Astrocyte (in vitro differentiated cells and primary cell): Measurements from ENCODE around the gene KIZ. TPM values are rescaled to one million over a fixed set of nuclear protein-coding genes. Genes with fewer than 3 reads are reported as not detected.

ENCODE experiments used
- DNase-seq: peaks from one replicate; pipeline ENCODE4 v3.0.0-alpha.2; 2010; ENCODE audit warnings: low read depth
- FAIRE-seq: peaks from 2 replicates; lab custom pipeline; 2011; peaks lifted over from hg19 to GRCh38; lab: Jason Lieb, UNC
- H2AFZ ChIP-seq: 2 replicates; pipeline ENCODE4 v1.6.0; 2012; ENCODE audit warnings: low read depth, low read length, inconsistent platforms
- H3K27ac ChIP-seq: 2 replicates; pipeline ENCODE4 v1.5.1; 2011; ENCODE audit warnings: low read depth, low read length, inconsistent platforms
- H3K27me3 ChIP-seq: 2 replicates; pipeline ENCODE4 v1.6.0; 2011; ENCODE audit warnings: low read length, inconsistent platforms; ENCODE audit not compliant: insufficient read depth
- H3K36me3 ChIP-seq: 2 replicates; pipeline ENCODE4 v1.5.1; 2011; ENCODE audit warnings: low read length, inconsistent platforms; ENCODE audit not compliant: insufficient read depth
- H3K4me1 ChIP-seq: 2 replicates; pipeline ENCODE4 v1.5.1; 2011; ENCODE audit warnings: low read length, inconsistent platforms; ENCODE audit not compliant: insufficient read depth
- H3K4me2 ChIP-seq: 2 replicates; pipeline ENCODE4 v1.6.0; 2012; ENCODE audit warnings: low read length, inconsistent platforms
- H3K4me3 ChIP-seq: 2 replicates; pipeline ENCODE4 v1.5.1; 2011; ENCODE audit warnings: low read depth, mild to moderate bottlenecking, low read length, inconsistent platforms; ENCODE audit not compliant: insufficient read depth
- H3K79me2 ChIP-seq: 2 replicates; pipeline ENCODE4 v1.6.0; 2012; ENCODE audit warnings: mild to moderate bottlenecking, low read length, inconsistent platforms; ENCODE audit not compliant: insufficient read depth
- H3K9ac ChIP-seq: 2 replicates; pipeline ENCODE4 v1.6.0; 2012; ENCODE audit warnings: mild to moderate bottlenecking, low read length, inconsistent platforms
- H3K9me3 ChIP-seq: 2 replicates; pipeline ENCODE4 v1.5.1; 2012; ENCODE audit warnings: low read depth, mild to moderate bottlenecking, low read length, inconsistent platforms; ENCODE audit not compliant: insufficient read depth
- H4K20me1 ChIP-seq: 2 replicates; pipeline ENCODE4 v1.6.0; 2012; ENCODE audit warnings: low read length, inconsistent platforms; ENCODE audit not compliant: insufficient read depth
- H3K27ac Mint-ChIP-seq: one replicate; pipeline ENCODE4 v1.8.0; 2021; ENCODE audit warnings: mild to moderate bottlenecking, mixed read lengths; ENCODE audit not compliant: unreplicated experiment
- H3K27me3 Mint-ChIP-seq: one replicate; pipeline ENCODE4 v1.8.0; 2021; ENCODE audit warnings: low read depth, mixed read lengths; ENCODE audit not compliant: unreplicated experiment
- H3K36me3 Mint-ChIP-seq: one replicate; pipeline ENCODE4 v1.8.0; 2021; ENCODE audit warnings: low read depth, mixed read lengths; ENCODE audit not compliant: unreplicated experiment
- H3K4me1 Mint-ChIP-seq: one replicate; pipeline ENCODE4 v1.8.0; 2021; ENCODE audit warnings: low read depth, mixed read lengths; ENCODE audit not compliant: unreplicated experiment
- H3K4me3 Mint-ChIP-seq: one replicate; pipeline ENCODE4 v1.8.0; 2021; ENCODE audit warnings: mild to moderate bottlenecking, moderate library complexity, mixed read lengths; ENCODE audit not compliant: unreplicated experiment
- H3K9me3 Mint-ChIP-seq: one replicate; pipeline ENCODE4 v1.8.0; 2021; ENCODE audit warnings: mild to moderate bottlenecking, mixed read lengths; ENCODE audit not compliant: unreplicated experiment
- EZH2 ChIP-seq: IDR thresholded peaks from 2 replicates; pipeline ENCODE4 v1.6.1; 2012; ENCODE audit warnings: mild to moderate bottlenecking, low read length, inconsistent platforms; ENCODE audit not compliant: insufficient read depth
- total RNA-seq: library from RNA; stranded (reverse); gene quantifications from 2 replicates; pipeline ENCODE4 v1.2.1, GENCODE V29; 2021
- TF ChIP-seq, protein P1 (sequence below): IDR thresholded peaks from 2 replicates; pipeline ENCODE4 v1.5.1; 2011; ENCODE audit warnings: low read depth, mild to moderate bottlenecking, inconsistent platforms, low read length, moderate library complexity; ENCODE audit not compliant: insufficient read depth

KIZ gene
- total RNA-seq, 1 donor from 2014 or later = 9.7 TPM

DNA sequence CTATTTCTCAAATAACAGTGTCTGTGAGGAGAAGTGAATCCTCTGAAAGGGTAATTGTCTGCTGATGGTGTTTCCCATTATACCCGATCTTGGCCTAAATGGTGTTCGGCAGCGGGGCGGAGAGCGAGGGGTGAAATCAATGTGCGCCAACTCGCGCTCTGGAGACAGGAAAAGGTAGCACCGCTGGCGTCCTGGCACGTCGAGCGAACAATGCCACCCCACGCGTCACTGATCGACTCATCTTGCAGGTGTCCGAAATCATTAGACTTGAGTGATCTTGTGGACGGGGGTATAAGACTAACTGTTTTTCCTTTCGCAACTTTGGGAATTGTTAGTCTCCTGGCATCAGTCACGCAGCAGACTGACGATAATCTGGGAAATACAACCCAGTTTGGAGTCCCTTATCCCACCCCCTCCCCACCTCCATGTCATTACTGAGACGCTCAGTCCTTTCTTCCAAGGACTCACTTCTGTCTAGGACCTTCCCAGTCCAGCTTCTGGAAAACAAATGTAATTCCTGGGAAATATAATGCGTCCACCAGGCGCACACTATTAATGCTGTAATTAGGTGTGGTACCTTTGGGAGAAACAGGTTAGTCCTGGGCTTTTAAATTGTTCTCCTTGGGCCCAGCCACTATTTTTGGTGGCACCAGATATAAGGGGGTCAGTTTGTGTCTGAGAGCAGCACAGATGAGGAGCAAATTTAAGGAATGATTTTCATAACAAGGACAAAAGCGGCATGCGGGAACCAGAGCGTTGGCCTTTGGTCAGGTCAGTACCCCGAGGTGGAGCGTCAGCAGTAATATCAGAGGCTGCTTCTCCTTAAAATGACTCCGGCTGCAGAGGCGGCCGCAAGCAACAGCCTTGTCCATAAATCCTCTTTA, 22.1 kb upstream of the KIZ start:
- H4K20me1 ChIP-seq = no peaks in the 10 kb centered on the region
- peaks cover 94% of the 10 kb centered on the region for H3K27me3 ChIP-seq
- H3K4me1 ChIP-seq = peaks cover 4% of the 10 kb centered on the region
- peaks cover 3% of the 10 kb centered on the region for H3K9me3 ChIP-seq
- no peak overlapping the region for H3K9ac ChIP-seq
- peaks cover 6% of the 10 kb centered on the region for H3K9me3 Mint-ChIP-seq
- no peak for FAIRE-seq
- no peaks in the 10 kb centered on the region for H3K4me1 Mint-ChIP-seq
- H3K4me3 ChIP-seq = no peak overlapping the region
- no peak for DNase-seq
- H3K4me3 Mint-ChIP-seq = no peak overlapping the region
- TF ChIP-seq, protein P1, sequence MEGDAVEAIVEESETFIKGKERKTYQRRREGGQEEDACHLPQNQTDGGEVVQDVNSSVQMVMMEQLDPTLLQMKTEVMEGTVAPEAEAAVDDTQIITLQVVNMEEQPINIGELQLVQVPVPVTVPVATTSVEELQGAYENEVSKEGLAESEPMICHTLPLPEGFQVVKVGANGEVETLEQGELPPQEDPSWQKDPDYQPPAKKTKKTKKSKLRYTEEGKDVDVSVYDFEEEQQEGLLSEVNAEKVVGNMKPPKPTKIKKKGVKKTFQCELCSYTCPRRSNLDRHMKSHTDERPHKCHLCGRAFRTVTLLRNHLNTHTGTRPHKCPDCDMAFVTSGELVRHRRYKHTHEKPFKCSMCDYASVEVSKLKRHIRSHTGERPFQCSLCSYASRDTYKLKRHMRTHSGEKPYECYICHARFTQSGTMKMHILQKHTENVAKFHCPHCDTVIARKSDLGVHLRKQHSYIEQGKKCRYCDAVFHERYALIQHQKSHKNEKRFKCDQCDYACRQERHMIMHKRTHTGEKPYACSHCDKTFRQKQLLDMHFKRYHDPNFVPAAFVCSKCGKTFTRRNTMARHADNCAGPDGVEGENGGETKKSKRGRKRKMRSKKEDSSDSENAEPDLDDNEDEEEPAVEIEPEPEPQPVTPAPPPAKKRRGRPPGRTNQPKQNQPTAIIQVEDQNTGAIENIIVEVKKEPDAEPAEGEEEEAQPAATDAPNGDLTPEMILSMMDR = no peak
- TF ChIP-seq EZH2 = no peak
- H3K79me2 ChIP-seq = no peaks in the 10 kb centered on the region
- H3K36me3 ChIP-seq = no peaks in the 10 kb centered on the region
- no peak overlapping the region for H3K4me2 ChIP-seq
- H3K27ac ChIP-seq = no peak overlapping the region
- H3K27ac Mint-ChIP-seq = no peak overlapping the region
- no peak overlapping the region for H2AFZ ChIP-seq
- H3K36me3 Mint-ChIP-seq = no peaks in the 10 kb centered on the region
- H3K27me3 Mint-ChIP-seq = peaks cover 83% of the 10 kb centered on the region

DNA sequence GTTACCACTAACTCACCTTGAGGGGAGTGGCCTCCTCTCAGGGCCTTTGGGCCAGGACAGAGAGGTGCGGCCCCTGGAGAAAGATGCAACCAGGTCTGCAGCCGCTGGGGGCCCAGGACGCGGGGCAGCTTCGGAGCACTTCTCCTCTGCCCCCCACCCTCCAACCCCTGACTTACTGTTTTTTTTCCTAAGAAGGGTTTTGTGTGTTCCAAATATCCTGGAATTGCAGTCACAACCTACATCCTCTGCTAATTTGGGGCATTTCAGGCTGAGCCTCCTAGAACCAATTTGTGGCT, 21.5 kb upstream of the KIZ start:
- peaks cover 6% of the 10 kb centered on the region for H3K9me3 Mint-ChIP-seq
- Histone ChIP-seq H3K4me1 (peaks cover 4% of the 10 kb centered on the region), H3K4me3 (no peak overlapping the region), H3K36me3 (no peaks in the 10 kb centered on the region), H3K9me3 (peaks cover 3% of the 10 kb centered on the region), H3K27ac (no peak overlapping the region), H3K4me2 (no peak overlapping the region), H3K27me3 (peaks cover 93% of the 10 kb centered on the region), H3K79me2 (no peaks in the 10 kb centered on the region), H4K20me1 (no peaks in the 10 kb centered on the region), H3K9ac (no peak overlapping the region), H2AFZ (no peak overlapping the region)
- no peak overlapping the region for H3K4me3 Mint-ChIP-seq
- peaks cover 81% of the 10 kb centered on the region for H3K27me3 Mint-ChIP-seq
- H3K36me3 Mint-ChIP-seq = no peaks in the 10 kb centered on the region
- no peaks in the 10 kb centered on the region for H3K4me1 Mint-ChIP-seq
- FAIRE-seq (no peak), DNase-seq (no peak)
- H3K27ac Mint-ChIP-seq = no peak overlapping the region
- TF ChIP-seq, protein P1 = no peak
- no peak for TF ChIP-seq EZH2

DNA sequence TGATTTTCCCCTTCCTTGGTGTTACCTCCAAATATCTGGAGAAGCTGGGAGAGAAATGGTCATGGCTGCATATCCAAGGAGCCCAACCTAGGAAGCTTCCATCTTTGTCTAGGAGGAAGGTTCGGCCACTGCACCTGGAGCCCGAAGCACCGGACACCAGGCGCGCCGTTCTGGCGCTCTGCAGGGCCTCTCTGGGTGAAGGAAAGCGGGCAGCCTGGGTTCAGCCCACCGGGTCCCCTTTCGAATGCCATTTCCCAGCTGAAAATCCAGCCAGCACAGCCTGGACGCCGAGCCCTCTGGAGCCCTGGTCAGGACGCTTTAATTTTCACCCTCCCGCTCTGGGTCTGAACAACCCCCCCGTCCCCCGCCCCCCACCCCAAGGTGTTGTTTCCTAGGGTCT, 21.0 kb upstream of the KIZ start:
- H3K36me3 Mint-ChIP-seq = no peaks in the 10 kb centered on the region
- Histone ChIP-seq H3K36me3 (no peaks in the 10 kb centered on the region), H3K79me2 (no peaks in the 10 kb centered on the region), H4K20me1 (no peaks in the 10 kb centered on the region), H3K4me2 (no peak overlapping the region), H3K4me1 (peaks cover 4% of the 10 kb centered on the region), H3K27ac (no peak overlapping the region), H3K9ac (no peak overlapping the region), H3K4me3 (no peak overlapping the region), H2AFZ (no peak overlapping the region), H3K9me3 (peaks cover 3% of the 10 kb centered on the region), H3K27me3 (peaks cover 88% of the 10 kb centered on the region)
- no peaks in the 10 kb centered on the region for H3K4me1 Mint-ChIP-seq
- no peak overlapping the region for H3K4me3 Mint-ChIP-seq
- DNase-seq (no peak), FAIRE-seq (no peak)
- H3K9me3 Mint-ChIP-seq = peaks cover 6% of the 10 kb centered on the region
- peaks cover 77% of the 10 kb centered on the region for H3K27me3 Mint-ChIP-seq
- TF ChIP-seq, protein P1 = no peak
- TF ChIP-seq EZH2 = no peak
- no peak overlapping the region for H3K27ac Mint-ChIP-seq
